Activated T-helper 2 cell treated with anti-CD3 and anti-CD28 coated beads, Interferon-gamma antibody, Interleukin-2, Interleukin-4, amounts not matched to agents 10 μg/mL and 5 μg/mL and 100 μg/mL, durations not matched to agents 14 hours and 24 hours and 36 hours (primary cell): ENCODE results near the gene VRK1. TPM values are rescaled to one million over a fixed set of nuclear protein-coding genes. Genes with fewer than 3 reads are reported as not detected.
"Not testable (repeated sequence)": the region's sequence is repeated elsewhere in the genome, so short reads cannot be mapped to it uniquely, and the experiment has no call there.

ENCODE experiments used
- DNase-seq: peaks from one replicate; pipeline ENCODE4 v3.0.0; 2021; ENCODE audit warnings: low spot score
- H3K27ac Mint-ChIP-seq: one replicate; pipeline ENCODE4 v1.8.0; 2021; ENCODE audit warnings: mixed read lengths
- H3K27me3 Mint-ChIP-seq: one replicate; pipeline ENCODE4 v1.8.0; 2021; ENCODE audit warnings: low read depth, mixed read lengths
- H3K36me3 Mint-ChIP-seq: one replicate; pipeline ENCODE4 v1.8.0; 2021; ENCODE audit warnings: low read depth, mixed read lengths
- H3K4me1 Mint-ChIP-seq: one replicate; pipeline ENCODE4 v1.8.0; 2021; ENCODE audit warnings: low read depth, mixed read lengths
- H3K4me3 Mint-ChIP-seq: one replicate; pipeline ENCODE4 v1.8.0; 2021; ENCODE audit warnings: low read depth, mild to moderate bottlenecking, moderate library complexity, mixed read lengths
- H3K9me3 Mint-ChIP-seq: one replicate; pipeline ENCODE4 v1.8.0; 2021; ENCODE audit warnings: mixed read lengths
- intact Hi-C: fragments of 100-400 bp; cut with micrococcal nuclease; formaldehyde crosslinking; loops from one replicate; pipeline ENCODE4 v1.15.1; 2023
- total RNA-seq: library from RNA; stranded (reverse); gene quantifications from 2 replicates; pipeline ENCODE4 v1.2.3, GENCODE V29; 2022

VRK1 gene
- total RNA-seq, 1 donor from 2014 or later = 67.8 TPM

- H3K9me3 Mint-ChIP-seq, H3K4me1 Mint-ChIP-seq, H3K27ac Mint-ChIP-seq, H3K36me3 Mint-ChIP-seq, H3K4me3 Mint-ChIP-seq, intact Hi-C loops, DNase-seq: not testable (repeated sequence)
- H3K27me3 Mint-ChIP-seq = peaks cover 16% of the 10 kb centered on the region
These were observed 32.0 kb upstream of the VRK1 start for GRCh38 chr14:96765205-96765604.

- Mint-ChIP-seq H3K27ac (no peak overlapping the region), H3K36me3 (no peaks in the 10 kb centered on the region), H3K4me3 (no peak overlapping the region), H3K27me3 (peaks cover 12% of the 10 kb centered on the region), H3K4me1 (no peaks in the 10 kb centered on the region), H3K9me3 (no peaks in the 10 kb centered on the region)
- intact Hi-C loops = no loop called here
- DNase-seq = no peak
These were observed 24.3 kb upstream of the VRK1 start for GRCh38 chr14:96772929-96773328.

- Mint-ChIP-seq H3K9me3 (no peaks in the 10 kb centered on the region), H3K4me1 (no peaks in the 10 kb centered on the region), H3K36me3 (no peaks in the 10 kb centered on the region), H3K27ac (no peak overlapping the region), H3K4me3 (no peak overlapping the region), H3K27me3 (peaks cover 8% of the 10 kb centered on the region)
- DNase-seq = no peak
- intact Hi-C loops = no loop called here
These were observed 20.4 kb upstream of the VRK1 start for GRCh38 chr14:96776791-96777190.

- H3K4me1 Mint-ChIP-seq = no peaks in the 10 kb centered on the region
- no peaks in the 10 kb centered on the region for H3K36me3 Mint-ChIP-seq
- H3K27me3 Mint-ChIP-seq = peaks cover 11% of the 10 kb centered on the region
- H3K4me3 Mint-ChIP-seq = no peak overlapping the region
- DNase-seq = no peak
- intact Hi-C loops = no loop called here
- no peak overlapping the region for H3K27ac Mint-ChIP-seq
- no peaks in the 10 kb centered on the region for H3K9me3 Mint-ChIP-seq
These were observed 16.7 kb upstream of the VRK1 start for GRCh38 chr14:96780500-96780899.

GRCh38 chr14:96781371-96781770 is 15.8 kb upstream of the VRK1 start:
- intact Hi-C loops = no loop called here
- H3K27me3 Mint-ChIP-seq = peaks cover 15% of the 10 kb centered on the region

GRCh38 chr14:96782436-96782835 is 14.7 kb upstream of the VRK1 start:
- H3K4me3 Mint-ChIP-seq = no peak overlapping the region
- no peak for DNase-seq
- H3K9me3 Mint-ChIP-seq = no peaks in the 10 kb centered on the region
- H3K27ac Mint-ChIP-seq = no peak overlapping the region
- intact Hi-C loops = no loop called here
- no peaks in the 10 kb centered on the region for H3K4me1 Mint-ChIP-seq
- H3K36me3 Mint-ChIP-seq = no peaks in the 10 kb centered on the region
- H3K27me3 Mint-ChIP-seq = peaks cover 20% of the 10 kb centered on the region

More at GRCh38 chr14:96781371-96781770, 15.8 kb upstream of the VRK1 start:
- Mint-ChIP-seq H3K4me3 (no peak overlapping the region), H3K36me3 (no peaks in the 10 kb centered on the region), H3K27ac (no peak overlapping the region), H3K9me3 (no peaks in the 10 kb centered on the region), H3K4me1 (no peaks in the 10 kb centered on the region)
- DNase-seq = no peak

GRCh38 chr14:96783043-96783914 is 13.9 kb upstream of the VRK1 start:
- Mint-ChIP-seq H3K4me1 (no peaks in the 10 kb centered on the region), H3K27ac (no peak overlapping the region), H3K27me3 (peaks cover 18% of the 10 kb centered on the region), H3K4me3 (no peak overlapping the region), H3K9me3 (no peaks in the 10 kb centered on the region), H3K36me3 (no peaks in the 10 kb centered on the region)
- no peak for DNase-seq
- intact Hi-C loops = no loop called here

- Mint-ChIP-seq H3K4me1 (no peaks in the 10 kb centered on the region), H3K9me3 (no peaks in the 10 kb centered on the region), H3K36me3 (no peaks in the 10 kb centered on the region), H3K27me3 (peaks cover 18% of the 10 kb centered on the region), H3K27ac (no peak overlapping the region), H3K4me3 (no peak overlapping the region)
- DNase-seq = no peak
- intact Hi-C loops = no loop called here
These were observed 13.3 kb upstream of the VRK1 start for GRCh38 chr14:96783915-96784224.

GRCh38 chr14:96790186-96790585 is 7.0 kb upstream of the VRK1 start:
- Mint-ChIP-seq H3K9me3 (no peaks in the 10 kb centered on the region), H3K4me1 (peaks cover 2% of the 10 kb centered on the region), H3K27ac (no peak overlapping the region), H3K27me3 (peaks cover 21% of the 10 kb centered on the region), H3K4me3 (no peak overlapping the region), H3K36me3 (no peaks in the 10 kb centered on the region)
- intact Hi-C loops = no loop called here
- no peak for DNase-seq

- Mint-ChIP-seq H3K36me3 (no peaks in the 10 kb centered on the region), H3K4me3 (no peak overlapping the region), H3K9me3 (no peaks in the 10 kb centered on the region), H3K4me1 (peaks cover 7% of the 10 kb centered on the region), H3K27ac (no peak overlapping the region), H3K27me3 (peaks cover 26% of the 10 kb centered on the region)
- DNase-seq = no peak
- intact Hi-C loops = no loop called here
These were observed 6.5 kb upstream of the VRK1 start for GRCh38 chr14:96790706-96791105.

- peaks cover 17% of the 10 kb centered on the region for H3K27me3 Mint-ChIP-seq
- H3K4me1 Mint-ChIP-seq = peaks cover 12% of the 10 kb centered on the region
- H3K36me3 Mint-ChIP-seq = no peaks in the 10 kb centered on the region
- H3K4me3 Mint-ChIP-seq = no peak overlapping the region
- H3K9me3 Mint-ChIP-seq = no peaks in the 10 kb centered on the region
- intact Hi-C loops = no loop called here
- no peak for DNase-seq
- H3K27ac Mint-ChIP-seq = no peak overlapping the region
These were observed 5.2 kb upstream of the VRK1 start for GRCh38 chr14:96792003-96792402.

GRCh38 chr14:96792591-96792990 is 4.6 kb upstream of the VRK1 start:
- H3K9me3 Mint-ChIP-seq = no peaks in the 10 kb centered on the region
- no peak overlapping the region for H3K4me3 Mint-ChIP-seq
- peaks cover 17% of the 10 kb centered on the region for H3K27me3 Mint-ChIP-seq
- H3K36me3 Mint-ChIP-seq = no peaks in the 10 kb centered on the region
- intact Hi-C loops = no loop called here
- peaks cover 13% of the 10 kb centered on the region for H3K4me1 Mint-ChIP-seq
- DNase-seq = no peak
- H3K27ac Mint-ChIP-seq = no peak overlapping the region

GRCh38 chr14:96793547-96793946 is 3.6 kb upstream of the VRK1 start:
- peaks cover 19% of the 10 kb centered on the region for H3K4me1 Mint-ChIP-seq
- intact Hi-C loops = no loop called here

More at GRCh38 chr14:96793547-96793946, 3.6 kb upstream of the VRK1 start:
- no peak for DNase-seq
- peaks cover 5% of the 10 kb centered on the region for H3K36me3 Mint-ChIP-seq
- no peak overlapping the region for H3K4me3 Mint-ChIP-seq
- no peak overlapping the region for H3K27ac Mint-ChIP-seq
- no peaks in the 10 kb centered on the region for H3K9me3 Mint-ChIP-seq
- H3K27me3 Mint-ChIP-seq = peaks cover 16% of the 10 kb centered on the region
